AG09309 (cell line): ENCODE results near the gene LAGE3.

ENCODE experiments used
- DNase-seq: peaks from one replicate; pipeline ENCODE4 v3.0.0-alpha.2; 2010; ENCODE audit warnings: low read depth
- H3K4me3 ChIP-seq: 2 replicates; pipeline ENCODE4 v1.5.1; 2011; ENCODE audit warnings: mild to moderate bottlenecking, low read depth, low read length, moderate library complexity; ENCODE audit not compliant: control insufficient read depth
- TF ChIP-seq, protein P1 (sequence below): IDR thresholded peaks from 2 replicates; pipeline ENCODE4 v1.5.1; 2011; ENCODE audit warnings: mild to moderate bottlenecking, low read depth, low read length, inconsistent platforms; ENCODE audit not compliant: insufficient read depth, control insufficient read depth; ENCODE audit errors: missing control alignments

LAGE3 gene

DNA sequence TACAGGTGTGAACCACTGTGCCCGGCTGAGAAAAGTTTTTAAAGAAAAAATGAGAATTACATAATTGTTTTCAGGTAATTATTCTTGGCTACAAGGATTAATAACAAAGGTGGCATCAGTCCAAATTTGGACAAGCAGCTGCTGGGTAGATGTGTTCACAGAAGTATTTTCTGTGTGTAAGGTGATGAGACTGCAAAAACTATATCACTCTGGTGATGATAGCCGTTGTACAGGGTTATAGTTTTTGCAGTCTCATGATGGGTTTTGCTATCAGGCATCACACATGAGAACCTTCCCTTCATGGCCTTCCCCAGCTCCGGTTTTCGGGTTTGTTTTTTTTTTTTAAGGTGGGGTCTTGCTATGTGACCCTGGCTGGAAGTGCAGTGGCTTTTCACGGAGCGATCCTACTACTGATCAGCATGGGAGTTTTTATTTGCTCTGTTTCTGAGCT lies 16.4 kb upstream of the LAGE3 start:
- no peak for DNase-seq
- H3K4me3 ChIP-seq, result no peak overlapping the region
- TF ChIP-seq, protein P1, sequence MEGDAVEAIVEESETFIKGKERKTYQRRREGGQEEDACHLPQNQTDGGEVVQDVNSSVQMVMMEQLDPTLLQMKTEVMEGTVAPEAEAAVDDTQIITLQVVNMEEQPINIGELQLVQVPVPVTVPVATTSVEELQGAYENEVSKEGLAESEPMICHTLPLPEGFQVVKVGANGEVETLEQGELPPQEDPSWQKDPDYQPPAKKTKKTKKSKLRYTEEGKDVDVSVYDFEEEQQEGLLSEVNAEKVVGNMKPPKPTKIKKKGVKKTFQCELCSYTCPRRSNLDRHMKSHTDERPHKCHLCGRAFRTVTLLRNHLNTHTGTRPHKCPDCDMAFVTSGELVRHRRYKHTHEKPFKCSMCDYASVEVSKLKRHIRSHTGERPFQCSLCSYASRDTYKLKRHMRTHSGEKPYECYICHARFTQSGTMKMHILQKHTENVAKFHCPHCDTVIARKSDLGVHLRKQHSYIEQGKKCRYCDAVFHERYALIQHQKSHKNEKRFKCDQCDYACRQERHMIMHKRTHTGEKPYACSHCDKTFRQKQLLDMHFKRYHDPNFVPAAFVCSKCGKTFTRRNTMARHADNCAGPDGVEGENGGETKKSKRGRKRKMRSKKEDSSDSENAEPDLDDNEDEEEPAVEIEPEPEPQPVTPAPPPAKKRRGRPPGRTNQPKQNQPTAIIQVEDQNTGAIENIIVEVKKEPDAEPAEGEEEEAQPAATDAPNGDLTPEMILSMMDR, result no peak

DNA sequence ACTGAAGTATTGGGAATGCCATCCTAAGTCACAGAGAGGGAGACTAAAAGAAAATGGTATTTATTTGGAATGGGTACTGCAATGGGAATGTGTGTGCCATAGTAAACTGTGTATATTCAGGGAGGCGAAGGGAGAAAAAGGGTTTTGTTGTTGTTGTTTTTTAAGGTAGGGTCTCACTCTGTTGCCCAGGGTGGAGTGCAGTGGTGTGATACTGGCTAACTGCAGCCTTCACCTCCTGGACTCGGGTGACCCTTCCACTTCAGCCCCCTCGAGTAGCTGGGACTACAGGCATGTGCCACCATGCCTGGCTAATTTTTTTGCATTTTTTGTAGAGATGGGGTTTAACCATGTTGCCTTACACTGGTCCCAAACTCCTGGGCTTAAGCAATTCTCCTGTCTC lies 15.6 kb upstream of the LAGE3 start:
- TF ChIP-seq, protein P1, result no peak
- DNase-seq, result no peak
- no peak overlapping the region for H3K4me3 ChIP-seq

DNA sequence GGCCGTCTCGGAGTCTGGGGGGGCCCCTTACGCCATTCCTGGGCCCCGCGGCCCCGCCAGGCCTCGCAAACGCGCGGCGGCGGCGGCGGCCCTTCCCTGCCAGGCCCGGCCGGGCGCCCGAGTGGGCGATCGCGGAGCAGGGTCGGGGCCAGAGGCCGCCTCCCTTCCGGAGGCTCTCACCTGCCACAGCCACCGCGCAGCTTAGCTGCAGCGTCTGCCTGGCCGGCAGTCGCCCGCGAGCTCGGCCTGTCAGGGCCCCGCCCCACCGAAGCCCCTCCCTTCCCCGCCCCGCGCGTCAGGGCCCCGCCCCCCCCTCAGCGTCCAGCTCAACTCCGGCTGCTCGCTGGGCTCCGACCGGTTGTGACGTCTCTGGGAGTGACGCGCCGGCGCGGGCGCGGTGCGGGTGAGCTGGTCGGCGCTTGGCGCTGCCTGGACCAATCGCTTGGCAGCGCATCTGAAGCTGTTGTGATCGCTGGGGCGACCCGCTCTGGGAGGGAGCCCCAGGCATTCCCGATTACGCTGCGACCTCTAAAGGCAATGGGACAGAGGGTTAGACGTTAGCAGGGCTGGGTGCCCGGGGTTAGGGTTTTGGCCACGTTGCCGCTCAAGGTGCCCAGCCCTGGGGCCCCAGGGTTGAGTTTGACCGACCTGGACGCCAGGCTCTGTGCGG lies 11.5 kb upstream of the LAGE3 start, which contains the start of gene SLC10A3:
Gene SLC10A3 (minus strand): TSS at position 216 of the 670 bp plus-strand sequence. CDS start 1,689 bp downstream, outside the sequence.
- H3K4me3 ChIP-seq, result peak within 1 kb of the TSS; percentile 65
- DNase-seq, result peak; percentile 62
- TF ChIP-seq, protein P1, result no peak

DNA sequence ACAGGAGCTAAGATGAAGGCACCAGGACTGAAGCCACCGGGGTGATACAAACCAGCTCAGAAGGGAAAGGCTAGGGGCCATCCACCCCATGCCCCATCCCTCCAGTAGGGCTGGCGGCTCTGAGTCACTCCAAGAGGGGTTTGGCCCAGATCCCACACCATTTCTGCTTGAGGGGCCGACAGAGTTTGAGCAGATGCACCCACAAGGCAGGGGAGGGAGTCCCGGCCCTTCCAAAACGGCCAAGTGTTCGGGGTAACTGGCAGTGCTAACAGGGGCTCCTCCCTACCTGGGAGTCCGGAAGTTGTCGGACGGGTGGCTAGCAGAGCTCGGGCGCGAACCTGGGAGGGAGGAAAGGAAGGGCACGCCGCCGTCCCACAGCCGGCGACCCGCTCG lies 10.9 kb upstream of the LAGE3 start:
- no peak for DNase-seq
- H3K4me3 ChIP-seq, result peak overlapping the region; percentile 65
- TF ChIP-seq, protein P1, result no peak

DNA sequence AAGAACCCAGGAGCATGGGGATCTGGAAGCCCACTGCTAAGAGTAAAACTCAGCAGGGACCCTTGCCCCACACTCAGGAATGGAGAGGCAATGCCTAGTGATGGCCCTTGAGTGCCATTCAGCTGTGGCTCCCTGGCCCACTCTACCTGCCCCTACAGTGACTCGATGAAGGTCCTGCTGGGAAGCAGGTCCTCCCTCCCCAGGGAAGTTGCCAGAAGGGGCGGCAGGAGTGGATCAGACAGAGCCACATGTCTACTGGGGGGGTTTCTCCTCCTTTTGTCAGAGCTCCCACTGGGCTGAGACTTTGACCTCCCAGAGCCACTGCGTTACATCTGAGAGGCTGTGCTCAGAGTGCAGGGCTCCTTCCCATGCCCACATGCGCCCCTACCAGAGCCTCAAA lies 10.1 kb upstream of the LAGE3 start:
- H3K4me3 ChIP-seq, result peak overlapping the region; percentile 65
- DNase-seq, result no peak
- TF ChIP-seq, protein P1, result no peak

DNA sequence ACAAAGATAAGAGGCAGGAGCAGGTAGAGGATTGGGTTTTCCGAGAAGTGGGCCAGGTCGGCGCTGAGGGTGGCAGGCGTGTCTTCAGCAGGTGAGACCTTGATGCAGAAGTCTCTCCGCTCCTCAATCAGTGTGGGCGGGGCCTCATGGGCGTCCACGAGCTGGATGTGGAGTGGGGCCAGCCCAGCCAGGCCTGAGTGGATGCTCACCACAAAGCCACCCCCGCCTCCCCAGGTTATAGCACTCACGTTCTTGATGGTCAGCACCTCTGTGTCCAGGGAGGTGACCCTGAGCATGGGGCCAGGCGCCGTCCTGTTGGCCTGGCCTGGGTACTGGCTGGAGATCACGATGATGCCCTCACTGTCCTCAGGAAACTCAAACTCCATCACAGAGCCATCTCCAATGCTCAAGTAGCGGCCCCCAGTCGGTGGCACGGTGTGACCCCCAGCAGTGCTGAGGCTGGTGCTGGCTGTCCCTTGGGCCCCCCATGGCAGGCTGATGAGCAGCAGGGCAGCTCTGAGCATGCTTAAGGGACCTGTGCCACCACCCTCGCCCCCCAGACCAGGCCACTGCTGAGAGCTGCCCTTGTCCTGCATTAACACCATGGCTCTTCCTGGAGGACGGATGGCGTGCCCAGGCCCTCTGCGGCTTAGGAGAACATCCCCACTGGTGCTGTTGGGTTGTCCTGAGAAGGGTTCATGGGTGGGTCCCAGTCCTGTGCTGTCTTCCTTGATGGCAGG lies 9.4 kb upstream of the LAGE3 start:
- H3K4me3 ChIP-seq, result no peak overlapping the region
- TF ChIP-seq, protein P1, result no peak
- DNase-seq, result no peak
